LNCaP clone FGC (cell line): ENCODE data around the gene LTBP1.
"Not testable (repeated sequence)": the region's sequence is repeated elsewhere in the genome, so short reads cannot be mapped to it uniquely, and the experiment has no call there.

Experiments
- DNase-seq: peaks from one replicate; pipeline ENCODE4 v3.0.0-alpha.2; 2011; ENCODE audit warnings: low read depth
- H3K4me3 ChIP-seq: 2 replicates; pipeline ENCODE4 v1.5.1; 2011; ENCODE audit warnings: mild to moderate bottlenecking, low read depth, low read length, control low read depth
- TF ChIP-seq, protein P1 (sequence below): IDR thresholded peaks from 2 replicates; pipeline ENCODE4 v1.5.1; 2012; ENCODE audit warnings: mild to moderate bottlenecking; ENCODE audit not compliant: control insufficient read depth, insufficient read depth; ENCODE audit errors: extremely low read depth

The LTBP1 gene

DNA sequence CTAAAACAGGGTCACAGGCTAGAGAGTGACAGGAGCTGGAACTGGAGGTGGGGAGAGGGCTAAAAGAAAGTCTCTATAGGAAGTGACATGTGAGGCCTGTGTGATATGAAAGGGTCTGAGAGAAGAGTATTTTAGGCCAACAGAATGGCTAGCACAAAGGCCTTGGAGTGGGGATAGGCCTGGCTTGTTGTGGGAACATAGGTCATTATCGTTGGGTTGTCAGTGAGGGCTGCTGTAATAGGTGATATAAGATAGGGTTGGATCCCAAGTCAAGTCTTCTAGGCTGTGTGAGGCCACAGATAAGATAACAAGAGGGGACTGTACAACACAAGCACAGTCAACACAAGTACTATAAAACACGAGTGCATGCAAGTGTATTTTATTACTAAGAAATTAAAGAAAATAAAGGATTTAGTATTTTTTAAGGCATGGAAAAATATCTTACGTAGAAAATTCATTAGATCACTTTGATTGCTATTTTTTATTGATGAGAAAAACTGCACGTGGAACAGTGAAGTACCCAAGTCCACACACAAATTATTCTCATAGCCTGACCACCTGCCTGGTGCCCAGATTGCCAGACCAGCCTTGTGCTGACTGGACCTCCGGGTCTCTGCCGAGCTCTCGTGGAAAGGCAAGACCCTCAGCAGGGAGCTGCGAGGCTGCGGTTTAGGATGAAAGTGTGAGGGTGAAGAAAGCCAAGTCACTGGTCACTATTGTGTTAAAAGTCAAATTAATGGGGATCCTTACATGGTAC lies 14.1 kb downstream of the LTBP1 start:
- TF ChIP-seq, protein P1, sequence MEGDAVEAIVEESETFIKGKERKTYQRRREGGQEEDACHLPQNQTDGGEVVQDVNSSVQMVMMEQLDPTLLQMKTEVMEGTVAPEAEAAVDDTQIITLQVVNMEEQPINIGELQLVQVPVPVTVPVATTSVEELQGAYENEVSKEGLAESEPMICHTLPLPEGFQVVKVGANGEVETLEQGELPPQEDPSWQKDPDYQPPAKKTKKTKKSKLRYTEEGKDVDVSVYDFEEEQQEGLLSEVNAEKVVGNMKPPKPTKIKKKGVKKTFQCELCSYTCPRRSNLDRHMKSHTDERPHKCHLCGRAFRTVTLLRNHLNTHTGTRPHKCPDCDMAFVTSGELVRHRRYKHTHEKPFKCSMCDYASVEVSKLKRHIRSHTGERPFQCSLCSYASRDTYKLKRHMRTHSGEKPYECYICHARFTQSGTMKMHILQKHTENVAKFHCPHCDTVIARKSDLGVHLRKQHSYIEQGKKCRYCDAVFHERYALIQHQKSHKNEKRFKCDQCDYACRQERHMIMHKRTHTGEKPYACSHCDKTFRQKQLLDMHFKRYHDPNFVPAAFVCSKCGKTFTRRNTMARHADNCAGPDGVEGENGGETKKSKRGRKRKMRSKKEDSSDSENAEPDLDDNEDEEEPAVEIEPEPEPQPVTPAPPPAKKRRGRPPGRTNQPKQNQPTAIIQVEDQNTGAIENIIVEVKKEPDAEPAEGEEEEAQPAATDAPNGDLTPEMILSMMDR = no peak
- H3K4me3 ChIP-seq = no peak overlapping the region
- no peak for DNase-seq

DNA sequence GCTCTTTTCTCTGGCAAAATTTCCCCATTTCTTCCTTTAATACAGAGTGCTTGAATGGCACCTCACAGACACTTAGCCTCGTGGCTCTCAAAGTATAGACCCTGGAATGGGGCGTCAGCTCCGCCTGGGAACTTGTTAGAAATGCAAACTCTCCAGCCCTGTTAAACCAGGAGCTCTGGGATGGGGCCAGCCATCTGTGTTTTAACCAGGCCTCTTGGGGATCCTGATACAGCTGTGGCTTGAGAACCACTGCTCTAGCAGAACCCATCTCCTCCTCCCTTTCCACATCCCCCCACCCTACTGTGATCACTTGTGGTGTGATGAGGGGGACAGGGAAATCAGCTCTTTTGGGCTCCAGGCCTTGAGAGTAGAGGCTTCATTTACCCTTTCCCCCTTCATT lies 15.9 kb downstream of the LTBP1 start:
- TF ChIP-seq, protein P1 = no peak
- H3K4me3 ChIP-seq = no peak overlapping the region
- DNase-seq = no peak

DNA sequence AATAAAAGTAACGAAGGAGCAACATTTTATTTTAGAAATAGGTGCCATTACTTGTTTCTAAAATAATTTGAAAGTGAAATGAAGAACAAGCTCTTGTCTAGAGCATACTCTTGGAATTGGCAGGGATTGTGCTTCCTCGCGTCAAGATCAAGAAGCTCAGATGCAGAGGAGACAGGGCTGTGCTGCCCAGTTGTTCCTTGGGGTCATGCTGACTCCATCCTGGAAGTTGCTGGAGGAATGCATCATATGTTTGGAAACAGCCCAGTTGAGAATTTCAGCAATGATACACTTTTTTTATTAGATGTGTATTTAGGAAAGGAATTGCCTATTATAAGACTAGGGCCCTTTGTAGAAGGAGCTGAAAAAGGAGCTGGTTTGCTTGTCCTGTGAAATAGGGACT lies 17.2 kb downstream of the LTBP1 start:
- TF ChIP-seq, protein P1 = no peak
- no peak overlapping the region for H3K4me3 ChIP-seq
- DNase-seq = no peak

DNA sequence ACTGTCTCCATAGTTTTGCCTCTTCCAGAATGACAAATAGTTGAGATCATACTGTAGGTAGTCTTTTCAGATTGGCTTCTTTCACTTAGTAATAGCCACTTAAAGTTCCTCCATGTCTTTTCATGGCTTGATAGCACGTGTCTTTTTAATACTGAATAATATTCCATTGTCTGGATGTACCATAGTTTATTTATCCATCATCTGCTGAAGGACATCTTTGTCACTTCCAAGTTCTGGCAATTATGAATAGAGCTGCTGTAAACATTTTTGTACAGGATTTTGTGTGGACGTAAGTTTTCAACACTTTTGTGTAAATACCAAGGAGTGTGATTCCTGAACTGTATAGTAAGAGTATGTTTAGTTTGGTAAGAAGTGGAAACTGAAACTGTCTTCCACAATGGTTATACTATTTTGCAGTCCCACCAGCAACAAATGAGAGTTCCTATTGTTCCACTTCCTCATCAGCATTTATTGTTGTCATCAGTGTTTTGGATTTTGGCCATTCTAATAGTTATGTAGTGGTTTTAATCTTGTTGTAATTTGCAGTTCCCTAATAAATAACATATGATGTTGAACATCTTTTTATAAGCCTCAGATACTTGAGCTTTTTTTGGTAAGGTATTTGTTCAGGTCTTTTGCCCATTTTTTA lies 18.9 kb downstream of the LTBP1 start:
- TF ChIP-seq, protein P1 = no peak
- H3K4me3 ChIP-seq = no peak overlapping the region
- DNase-seq = no peak

DNA sequence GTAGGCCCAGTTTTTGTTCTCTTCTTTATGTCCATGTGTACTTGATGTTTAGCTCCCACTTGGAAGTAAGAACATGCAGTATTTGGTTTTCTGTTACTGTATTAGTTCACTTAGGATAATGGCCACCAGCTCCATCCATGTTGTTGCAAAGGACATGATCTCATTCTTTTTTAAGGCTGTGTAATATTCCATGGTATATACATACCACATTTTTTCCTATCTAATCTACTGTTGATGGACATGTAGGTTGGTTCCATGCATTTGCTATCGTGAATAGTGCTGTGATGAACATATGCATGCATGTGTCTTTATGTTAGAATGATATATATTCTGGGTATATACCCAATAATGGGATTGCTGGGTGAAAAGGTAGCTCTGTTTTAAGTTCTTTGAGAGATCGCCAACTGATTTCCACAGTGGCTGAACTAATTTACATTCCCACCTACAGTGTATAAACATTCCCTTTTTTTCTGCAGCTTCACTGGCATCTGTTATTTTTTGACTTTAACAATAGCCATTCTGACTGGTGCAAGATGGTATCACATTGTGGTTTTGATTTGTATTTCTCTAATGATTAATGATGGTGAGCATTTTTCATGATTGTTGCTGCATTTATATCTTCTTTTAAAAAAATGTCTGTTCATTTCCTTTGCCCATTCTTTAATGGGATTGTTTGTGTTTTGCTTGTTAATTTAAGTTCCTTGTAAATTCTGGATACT lies 22.9 kb downstream of the LTBP1 start:
- TF ChIP-seq, protein P1 = no peak
- DNase-seq = no peak
- H3K4me3 ChIP-seq = no peak overlapping the region

DNA sequence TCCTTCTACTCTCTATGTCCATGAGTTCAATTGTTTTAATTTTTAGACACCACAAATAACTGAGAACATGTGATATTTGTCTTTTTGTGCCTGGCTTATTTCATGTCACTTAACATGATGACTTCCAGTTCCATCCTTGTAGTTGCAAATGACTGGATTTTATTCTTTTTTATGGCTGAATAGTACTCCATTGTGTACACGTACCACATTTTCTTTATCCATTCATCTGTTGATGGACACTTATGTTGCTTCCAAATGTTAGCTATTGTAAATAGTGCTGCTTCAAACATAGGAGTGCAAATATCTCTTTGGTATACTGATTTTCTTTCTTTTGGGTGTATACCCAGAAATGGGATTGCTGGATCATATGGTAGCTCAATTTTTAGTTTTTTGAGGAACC lies 27.0 kb downstream of the LTBP1 start:
- DNase-seq, H3K4me3 ChIP-seq: not testable (repeated sequence)

DNA sequence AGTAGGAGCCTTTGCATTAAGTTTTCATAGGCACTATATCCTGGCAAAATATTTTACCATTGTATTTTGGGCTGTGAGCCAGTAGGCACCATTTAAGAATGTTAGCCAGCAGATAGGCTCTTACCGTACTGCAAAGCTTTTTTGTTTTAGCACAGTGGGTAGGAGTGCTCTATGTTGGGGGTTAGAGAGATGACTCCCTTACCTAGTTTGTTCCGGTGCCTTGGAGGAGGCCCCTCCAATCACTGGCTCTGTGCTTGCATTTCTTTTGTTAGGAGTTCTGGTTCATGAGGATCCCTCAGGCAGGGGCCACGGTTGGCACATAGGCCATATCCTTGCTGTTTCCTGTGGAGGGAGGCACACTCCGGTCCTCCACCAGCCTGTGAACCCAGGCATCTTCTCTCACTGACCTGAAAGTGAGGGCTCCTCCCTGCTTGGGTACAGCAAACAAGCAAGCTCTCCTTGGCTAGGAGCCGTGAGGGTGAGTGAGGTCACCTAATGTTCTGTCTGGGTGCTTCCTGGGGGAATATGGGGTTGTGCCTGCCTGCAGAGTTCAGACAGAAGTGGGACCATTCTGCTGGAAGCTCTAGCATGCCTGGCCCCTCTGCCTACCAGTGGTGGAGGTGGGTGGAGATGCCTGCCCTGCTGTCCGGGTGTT lies 29.8 kb downstream of the LTBP1 start:
- no peak for DNase-seq
- TF ChIP-seq, protein P1 = no peak
- H3K4me3 ChIP-seq = no peak overlapping the region
